ENCODE data around the gene WWC1.

Gene WWC1

GRCh38 chr5:168291342-168291963 lies at the start of gene WWC1:
Gene WWC1 (plus strand): TSS chr5:168291645. CDS start chr5:168292153, 508 bp downstream.
- Histone ChIP-seq H3K4me1 (ENCODE audit: control insufficient read depth in 2 of 2, insufficient read depth in 2 of 2, low read length in 2 of 2) (peaks cover 6 to 13% of the 10 kb centered on the region in 2 donors), H3K4me3 (ENCODE audit: low read length in 2 of 2) (peak within 1 kb of the TSS; percentile 58 to 64), H3K9me3 (ENCODE audit: control insufficient read depth in 2 of 2, low read length in 2 of 2) (no peaks in the 10 kb centered on the region), H3K9ac (ENCODE audit: low read depth in 1 of 2, low read length in 2 of 2) (peak within 1 kb of the TSS; percentile 59 to 60), H3K27me3 (ENCODE audit: control insufficient read depth in 2 of 2, insufficient read depth in 2 of 2, low read length in 2 of 2) (peaks cover 0 to 9% of the 10 kb centered on the region in 2 donors), H3K36me3 (ENCODE audit: control insufficient read depth in 2 of 2, insufficient read depth in 2 of 2, low read length in 2 of 2) (no peaks in the 10 kb centered on the region), H3K27ac (ENCODE audit: low read depth in 2 of 2, low read length in 2 of 2) (peak within 1 kb of the TSS; percentile 52 to 60)

GRCh38 chr5:168244838-168245559 lies 46.4 kb upstream of the WWC1 start:
- no peak overlapping the region for H3K4me3 ChIP-seq (ENCODE audit: low read length in 2 of 2)
- H3K27ac ChIP-seq (ENCODE audit: low read depth in 2 of 2, low read length in 2 of 2): no peak overlapping the region
- no peaks in the 10 kb centered on the region for H3K36me3 ChIP-seq (ENCODE audit: control insufficient read depth in 2 of 2, insufficient read depth in 2 of 2, low read length in 2 of 2)
- no peaks in the 10 kb centered on the region for H3K9me3 ChIP-seq (ENCODE audit: control insufficient read depth in 2 of 2, low read length in 2 of 2)
- H3K4me1 ChIP-seq (ENCODE audit: control insufficient read depth in 2 of 2, insufficient read depth in 2 of 2, low read length in 2 of 2): no peaks in the 10 kb centered on the region
- no peak overlapping the region for H3K9ac ChIP-seq (ENCODE audit: low read depth in 1 of 2, low read length in 2 of 2)
- H3K27me3 ChIP-seq (ENCODE audit: control insufficient read depth in 2 of 2, insufficient read depth in 2 of 2, low read length in 2 of 2): no peaks in the 10 kb centered on the region

GRCh38 chr5:168249923-168250322 lies 41.5 kb upstream of the WWC1 start:
- no peak overlapping the region for H3K4me3 ChIP-seq (ENCODE audit: low read length in 2 of 2)
- no peaks in the 10 kb centered on the region for H3K9me3 ChIP-seq (ENCODE audit: control insufficient read depth in 2 of 2, low read length in 2 of 2)
- no peaks in the 10 kb centered on the region for H3K27me3 ChIP-seq (ENCODE audit: control insufficient read depth in 2 of 2, insufficient read depth in 2 of 2, low read length in 2 of 2)
- H3K36me3 ChIP-seq (ENCODE audit: control insufficient read depth in 2 of 2, insufficient read depth in 2 of 2, low read length in 2 of 2): no peaks in the 10 kb centered on the region
- no peaks in the 10 kb centered on the region for H3K4me1 ChIP-seq (ENCODE audit: control insufficient read depth in 2 of 2, insufficient read depth in 2 of 2, low read length in 2 of 2)
- H3K9ac ChIP-seq (ENCODE audit: low read depth in 1 of 2, low read length in 2 of 2): no peak overlapping the region
- H3K27ac ChIP-seq (ENCODE audit: low read depth in 2 of 2, low read length in 2 of 2): no peak overlapping the region

- Histone ChIP-seq H3K27ac (ENCODE audit: low read depth in 2 of 2, low read length in 2 of 2) (no peak overlapping the region), H3K4me3 (ENCODE audit: low read length in 2 of 2) (no peak overlapping the region), H3K4me1 (ENCODE audit: control insufficient read depth in 2 of 2, insufficient read depth in 2 of 2, low read length in 2 of 2) (no peaks in the 10 kb centered on the region), H3K9ac (ENCODE audit: low read depth in 1 of 2, low read length in 2 of 2) (no peak overlapping the region), H3K9me3 (ENCODE audit: control insufficient read depth in 2 of 2, low read length in 2 of 2) (no peaks in the 10 kb centered on the region), H3K36me3 (ENCODE audit: control insufficient read depth in 2 of 2, insufficient read depth in 2 of 2, low read length in 2 of 2) (no peaks in the 10 kb centered on the region), H3K27me3 (ENCODE audit: control insufficient read depth in 2 of 2, insufficient read depth in 2 of 2, low read length in 2 of 2) (no peaks in the 10 kb centered on the region)
Observed at GRCh38 chr5:168251259-168251658, 40.2 kb upstream of the WWC1 start.

- Histone ChIP-seq H3K9ac (ENCODE audit: low read depth in 1 of 2, low read length in 2 of 2) (no peak overlapping the region), H3K4me1 (ENCODE audit: control insufficient read depth in 2 of 2, insufficient read depth in 2 of 2, low read length in 2 of 2) (no peaks in the 10 kb centered on the region), H3K36me3 (ENCODE audit: control insufficient read depth in 2 of 2, insufficient read depth in 2 of 2, low read length in 2 of 2) (no peaks in the 10 kb centered on the region), H3K9me3 (ENCODE audit: control insufficient read depth in 2 of 2, low read length in 2 of 2) (no peaks in the 10 kb centered on the region), H3K27me3 (ENCODE audit: control insufficient read depth in 2 of 2, insufficient read depth in 2 of 2, low read length in 2 of 2) (no peaks in the 10 kb centered on the region), H3K4me3 (ENCODE audit: low read length in 2 of 2) (no peak overlapping the region), H3K27ac (ENCODE audit: low read depth in 2 of 2, low read length in 2 of 2) (no peak overlapping the region)
Observed at GRCh38 chr5:168254013-168254693, 37.3 kb upstream of the WWC1 start.

- no peak overlapping the region for H3K4me3 ChIP-seq (ENCODE audit: low read length in 2 of 2)
- no peaks in the 10 kb centered on the region for H3K27me3 ChIP-seq (ENCODE audit: control insufficient read depth in 2 of 2, insufficient read depth in 2 of 2, low read length in 2 of 2)
- no peaks in the 10 kb centered on the region for H3K9me3 ChIP-seq (ENCODE audit: control insufficient read depth in 2 of 2, low read length in 2 of 2)
- no peak overlapping the region for H3K9ac ChIP-seq (ENCODE audit: low read depth in 1 of 2, low read length in 2 of 2)
- peaks cover 7 to 15% of the 10 kb centered on the region in 2 donors for H3K4me1 ChIP-seq (ENCODE audit: control insufficient read depth in 2 of 2, insufficient read depth in 2 of 2, low read length in 2 of 2)
- H3K27ac ChIP-seq (ENCODE audit: low read depth in 2 of 2, low read length in 2 of 2): no peak overlapping the region
- H3K36me3 ChIP-seq (ENCODE audit: control insufficient read depth in 2 of 2, insufficient read depth in 2 of 2, low read length in 2 of 2): no peaks in the 10 kb centered on the region
Observed at GRCh38 chr5:168260353-168261226, 30.9 kb upstream of the WWC1 start.

- no peaks in the 10 kb centered on the region for H3K36me3 ChIP-seq (ENCODE audit: control insufficient read depth in 2 of 2, insufficient read depth in 2 of 2, low read length in 2 of 2)
- H3K4me1 ChIP-seq (ENCODE audit: control insufficient read depth in 2 of 2, insufficient read depth in 2 of 2, low read length in 2 of 2): peaks cover 7 to 15% of the 10 kb centered on the region in 2 donors
- H3K27me3 ChIP-seq (ENCODE audit: control insufficient read depth in 2 of 2, insufficient read depth in 2 of 2, low read length in 2 of 2): no peaks in the 10 kb centered on the region
- H3K27ac ChIP-seq (ENCODE audit: low read depth in 2 of 2, low read length in 2 of 2): no peak overlapping the region
- no peak overlapping the region for H3K4me3 ChIP-seq (ENCODE audit: low read length in 2 of 2)
- no peaks in the 10 kb centered on the region for H3K9me3 ChIP-seq (ENCODE audit: control insufficient read depth in 2 of 2, low read length in 2 of 2)
- H3K9ac ChIP-seq (ENCODE audit: low read depth in 1 of 2, low read length in 2 of 2): no peak overlapping the region
Observed at GRCh38 chr5:168261227-168261571, 30.2 kb upstream of the WWC1 start.

GRCh38 chr5:168262042-168262743 lies 29.3 kb upstream of the WWC1 start:
- H3K36me3 ChIP-seq (ENCODE audit: control insufficient read depth in 2 of 2, insufficient read depth in 2 of 2, low read length in 2 of 2): no peaks in the 10 kb centered on the region

GRCh38 chr5:168263121-168263520 lies 28.3 kb upstream of the WWC1 start:
- Histone ChIP-seq H3K9ac (ENCODE audit: low read depth in 1 of 2, low read length in 2 of 2) (no peak overlapping the region), H3K27ac (ENCODE audit: low read depth in 2 of 2, low read length in 2 of 2) (no peak overlapping the region), H3K9me3 (ENCODE audit: control insufficient read depth in 2 of 2, low read length in 2 of 2) (no peaks in the 10 kb centered on the region), H3K4me3 (ENCODE audit: low read length in 2 of 2) (no peak overlapping the region), H3K36me3 (ENCODE audit: control insufficient read depth in 2 of 2, insufficient read depth in 2 of 2, low read length in 2 of 2) (no peaks in the 10 kb centered on the region), H3K27me3 (ENCODE audit: control insufficient read depth in 2 of 2, insufficient read depth in 2 of 2, low read length in 2 of 2) (no peaks in the 10 kb centered on the region), H3K4me1 (ENCODE audit: control insufficient read depth in 2 of 2, insufficient read depth in 2 of 2, low read length in 2 of 2) (peaks cover 7 to 15% of the 10 kb centered on the region in 2 donors)

More at GRCh38 chr5:168262042-168262743, 29.3 kb upstream of the WWC1 start:
- Histone ChIP-seq H3K9me3 (ENCODE audit: control insufficient read depth in 2 of 2, low read length in 2 of 2) (no peaks in the 10 kb centered on the region), H3K27me3 (ENCODE audit: control insufficient read depth in 2 of 2, insufficient read depth in 2 of 2, low read length in 2 of 2) (no peaks in the 10 kb centered on the region), H3K27ac (ENCODE audit: low read depth in 2 of 2, low read length in 2 of 2) (no peak overlapping the region), H3K4me1 (ENCODE audit: control insufficient read depth in 2 of 2, insufficient read depth in 2 of 2, low read length in 2 of 2) (peaks cover 7 to 15% of the 10 kb centered on the region in 2 donors), H3K9ac (ENCODE audit: low read depth in 1 of 2, low read length in 2 of 2) (no peak overlapping the region), H3K4me3 (ENCODE audit: low read length in 2 of 2) (no peak overlapping the region)

Measured in mucosa of rectum (tissue), 2 donors.